Measurements from ENCODE around the gene CPE. TPM values are rescaled to one million over a fixed set of nuclear protein-coding genes. Genes with fewer than 3 reads are reported as not detected.

Gene CPE
- total and polyA plus RNA-seq, 2 of the 4 experiments (the other 2 are of a cell fraction): 3.6 to 13.5 TPM

- Histone ChIP-seq H3K9me1 (ENCODE audit: insufficient read depth, low read length) (no peaks in the 10 kb centered on the region), H2BK120ac (ENCODE audit: low read depth, low read length) (no peak overlapping the region), H3K27me3 (ENCODE audit: control insufficient read depth, insufficient read depth, low read length) (no peaks in the 10 kb centered on the region), H4K5ac (ENCODE audit: low read depth, low read length) (no peak overlapping the region), H3K4me2 (ENCODE audit: low read depth, low read length) (no peak overlapping the region), H2BK5ac (ENCODE audit: low read depth, low read length, poor library complexity, severe bottlenecking) (no peak overlapping the region), H4K20me1 (ENCODE audit: insufficient read depth, low read length) (no peaks in the 10 kb centered on the region), H3K56ac (ENCODE audit: extremely low read depth, insufficient read depth, low read length) (no peak overlapping the region), H3K23ac (ENCODE audit: low read depth, low read length) (no peak overlapping the region), H2BK15ac (ENCODE audit: low read depth, low read length) (no peak overlapping the region), H3K27ac (ENCODE audit: insufficient read depth, low read length) (no peak overlapping the region), H3K36me3 (ENCODE audit: control insufficient read depth, insufficient read depth, low read length) (no peaks in the 10 kb centered on the region), H3K79me1 (ENCODE audit: low read depth in 1 of 2, low read length in 2 of 2) (no peaks in the 10 kb centered on the region), H2AK5ac (ENCODE audit: low read depth, low read length) (no peak overlapping the region), H3K9ac (ENCODE audit: low read depth, low read length) (no peak overlapping the region), H3K4ac (ENCODE audit: low read depth, low read length) (no peak overlapping the region), H4K91ac (ENCODE audit: insufficient read depth, low read depth, low read length) (no peak overlapping the region), H3K4me1 (ENCODE audit: control insufficient read depth, insufficient read depth, low read length) (no peaks in the 10 kb centered on the region), H3K14ac (replicated peaks; ENCODE audit: low read depth, low read length) (no peak overlapping the region), H2AK9ac (replicated peaks; ENCODE audit: low read depth, low read length, poor library complexity) (no peak overlapping the region), H3K9me3 (ENCODE audit: control insufficient read depth, insufficient read depth, low read length) (no peaks in the 10 kb centered on the region), H2BK20ac (ENCODE audit: low read depth, low read length) (no peak overlapping the region), H4K8ac (ENCODE audit: low read depth in 2 of 2, low read length in 2 of 2) (no peak overlapping the region), H3K18ac (ENCODE audit: low read depth, low read length) (no peak overlapping the region), H2AFZ (replicated peaks; ENCODE audit: low read length, poor library complexity) (no peak overlapping the region), H3K4me3 (ENCODE audit: insufficient read depth, low read depth, low read length) (no peak overlapping the region)
- intact Hi-C loops (cut with micrococcal nuclease) (no loop called here), in situ Hi-C loops (cut with MboI; ENCODE audit: low sequenced_read_pairs) (no loop called here), dilution Hi-C loops (cut with HindIII; ENCODE audit: low sequenced_read_pairs, unreplicated experiment) (no loop called here)
- no TSS peak for BruUV-seq (replicated peaks)
- DNase-seq (no peak), ATAC-seq (ENCODE audit: low read depth) (no peak)
- POLR2A ChIA-PET (ENCODE audit: unreplicated experiment): no interaction called here
- CTCF ChIA-PET: no interaction called here
- TF ChIP-seq RFX5 (IDR thresholded peaks at IDR 0.05; ENCODE audit: low read depth, low read length): no peak
- no peak for TF ChIP-seq BHLHE40 (IDR thresholded peaks at IDR 0.05; ENCODE audit: low read depth, low read length)
- no peak for TF ChIP-seq CTCF (conservative IDR thresholded peaks at IDR 0.05; ENCODE audit: low read depth, low read length)
- no peak for TF ChIP-seq CHD1 (IDR thresholded peaks at IDR 0.05; ENCODE audit: low read depth, low read length)
Measured at GRCh38 chr4:165425629-165426028, 46.8 kb downstream of the CPE start.
